Muscle layer of duodenum (tissue), 2 donors: ENCODE data around the gene CLASP1.
"Not testable (repeated sequence)": the region's sequence is repeated elsewhere in the genome, so short reads cannot be mapped to it uniquely, and the experiment has no call there.

Source experiments
- H3K27ac ChIP-seq: one replicate; pipeline ENCODE4 v1.7.0; 2013; ENCODE audit warnings: mild to moderate bottlenecking, low read length
- H3K27me3 ChIP-seq: one replicate; pipeline ENCODE4 v1.7.0; 2013; ENCODE audit warnings: low read depth, mild to moderate bottlenecking, control low read depth, low read length
- H3K36me3 ChIP-seq, 2 donors: one replicate each; pipeline ENCODE4 v1.7.0; 2013; ENCODE audit warnings: low read length in 2 of 2, control low read depth in 1 of 2, mild to moderate bottlenecking in 1 of 2; ENCODE audit not compliant: insufficient read depth in 2 of 2, control insufficient read depth in 1 of 2
- H3K4me1 ChIP-seq, 2 donors: one replicate each; pipeline ENCODE4 v1.7.0; 2013; ENCODE audit warnings: low read length in 2 of 2, mild to moderate bottlenecking in 2 of 2, control low read depth in 1 of 2, moderate library complexity in 1 of 2; ENCODE audit not compliant: insufficient read depth in 2 of 2, control insufficient read depth in 1 of 2
- H3K4me3 ChIP-seq, 2 donors: one replicate each; pipeline ENCODE4 v1.7.0; 2013; ENCODE audit warnings: low read length in 2 of 2, low read depth in 1 of 2, mild to moderate bottlenecking in 1 of 2
- H3K9me3 ChIP-seq, 2 donors: one replicate each; pipeline ENCODE4 v1.7.0; 2013; ENCODE audit warnings: low read length in 2 of 2, control low read depth in 1 of 2, mild to moderate bottlenecking in 1 of 2; ENCODE audit not compliant: control insufficient read depth in 1 of 2
- donor health status: healthy.

Gene CLASP1

GRCh38 chr2:121659933-121660332 lies 10.7 kb upstream of the CLASP1 start:
- H3K27me3 ChIP-seq: no peaks in the 10 kb centered on the region
- H3K4me1 ChIP-seq: no peaks in the 10 kb centered on the region
- peaks cover 0 to 3% of the 10 kb centered on the region in 2 donors for H3K36me3 ChIP-seq
- no peak overlapping the region for H3K4me3 ChIP-seq
- no peak overlapping the region for H3K27ac ChIP-seq
- no peaks in the 10 kb centered on the region for H3K9me3 ChIP-seq

- H3K36me3 ChIP-seq, H3K27me3 ChIP-seq, H3K4me1 ChIP-seq, H3K27ac ChIP-seq, H3K4me3 ChIP-seq, H3K9me3 ChIP-seq: not testable (repeated sequence)
These were observed 9.1 kb upstream of the CLASP1 start for GRCh38 chr2:121658393-121658792.

- no peak overlapping the region for H3K4me3 ChIP-seq
- peaks cover 0 to 13% of the 10 kb centered on the region in 2 donors for H3K36me3 ChIP-seq
- H3K27me3 ChIP-seq: no peaks in the 10 kb centered on the region
- H3K27ac ChIP-seq: no peak overlapping the region
- no peaks in the 10 kb centered on the region for H3K9me3 ChIP-seq
- H3K4me1 ChIP-seq: peaks cover 0 to 17% of the 10 kb centered on the region in 2 donors
These were observed 3.8 kb upstream of the CLASP1 start for GRCh38 chr2:121653035-121653434.

- Histone ChIP-seq H3K4me1 (peaks cover 0 to 32% of the 10 kb centered on the region in 2 donors), H3K27ac (peak overlapping the region; percentile 100), H3K27me3 (no peaks in the 10 kb centered on the region), H3K9me3 (no peaks in the 10 kb centered on the region), H3K4me3 (peak overlapping the region; percentile 94 to 100), H3K36me3 (peaks cover 0 to 13% of the 10 kb centered on the region in 2 donors)
These were observed 1.2 kb upstream of the CLASP1 start for GRCh38 chr2:121650315-121650930.

GRCh38 chr2:121649596-121650314 lies 493 bp upstream of the CLASP1 start:
- Histone ChIP-seq H3K9me3 (no peaks in the 10 kb centered on the region), H3K27ac (peak overlapping the region; percentile 100), H3K27me3 (no peaks in the 10 kb centered on the region), H3K4me1 (peaks cover 0 to 38% of the 10 kb centered on the region in 2 donors), H3K36me3 (peaks cover 0 to 13% of the 10 kb centered on the region in 2 donors), H3K4me3 (peak overlapping the region; percentile 94 to 100)

- peaks cover 0 to 38% of the 10 kb centered on the region in 2 donors for H3K4me1 ChIP-seq
These were observed 785 bp downstream of the CLASP1 start for GRCh38 chr2:121648206-121649148.

GRCh38 chr2:121647396-121647795 lies 1.9 kb downstream of the CLASP1 start:
- H3K4me1 ChIP-seq: peaks cover 0 to 38% of the 10 kb centered on the region in 2 donors
- H3K27me3 ChIP-seq: no peaks in the 10 kb centered on the region
- H3K27ac ChIP-seq: peak overlapping the region; percentile 100
- peaks cover 0 to 10% of the 10 kb centered on the region in 2 donors for H3K36me3 ChIP-seq
- H3K4me3 ChIP-seq: peak overlapping the region; percentile 94 to 100
- H3K9me3 ChIP-seq: no peaks in the 10 kb centered on the region

More at GRCh38 chr2:121648206-121649148, 785 bp downstream of the CLASP1 start:
- Histone ChIP-seq H3K9me3 (no peaks in the 10 kb centered on the region), H3K27ac (peak overlapping the region; percentile 100), H3K27me3 (no peaks in the 10 kb centered on the region), H3K36me3 (peaks cover 0 to 13% of the 10 kb centered on the region in 2 donors), H3K4me3 (peak overlapping the region; percentile 94 to 100)

GRCh38 chr2:121644715-121645114 lies 4.5 kb downstream of the CLASP1 start:
- Histone ChIP-seq H3K27ac (no peak overlapping the region), H3K4me1 (peaks cover 0 to 20% of the 10 kb centered on the region in 2 donors), H3K4me3 (no peak overlapping the region), H3K27me3 (no peaks in the 10 kb centered on the region), H3K36me3 (peaks cover 0 to 6% of the 10 kb centered on the region in 2 donors), H3K9me3 (no peaks in the 10 kb centered on the region)

GRCh38 chr2:121643877-121644276 lies 5.4 kb downstream of the CLASP1 start:
- Histone ChIP-seq H3K9me3 (no peaks in the 10 kb centered on the region), H3K27me3 (no peaks in the 10 kb centered on the region), H3K4me1 (peaks cover 0 to 20% of the 10 kb centered on the region in 2 donors), H3K27ac (no peak overlapping the region), H3K36me3 (peaks cover 0 to 2% of the 10 kb centered on the region in 2 donors), H3K4me3 (no peak overlapping the region)

GRCh38 chr2:121640380-121641316 lies 8.6 kb downstream of the CLASP1 start:
- Histone ChIP-seq H3K4me1 (peaks cover 0 to 8% of the 10 kb centered on the region in 2 donors), H3K27me3 (no peaks in the 10 kb centered on the region)

More at GRCh38 chr2:121640380-121641316, 8.6 kb downstream of the CLASP1 start:
- Histone ChIP-seq H3K36me3 (no peaks in the 10 kb centered on the region), H3K27ac (no peak overlapping the region), H3K9me3 (no peaks in the 10 kb centered on the region), H3K4me3 (no peak overlapping the region)
